Activated naive CD4-positive, alpha-beta T cell treated with anti-CD3 and anti-CD28 coated beads, Interleukin-2, amount 50 U/mL, for 24 hours (primary cell): Measurements from ENCODE around the gene PRR14.

Experiments used
- H3K27ac Mint-ChIP-seq: one replicate; pipeline ENCODE4 v1.8.0; 2021; ENCODE audit warnings: mild to moderate bottlenecking, mixed read lengths
- H3K27me3 Mint-ChIP-seq: one replicate; pipeline ENCODE4 v1.8.0; 2021; ENCODE audit warnings: mixed read lengths
- H3K36me3 Mint-ChIP-seq: one replicate; pipeline ENCODE4 v1.8.0; 2021; ENCODE audit warnings: mixed read lengths
- H3K4me1 Mint-ChIP-seq: one replicate; pipeline ENCODE4 v1.8.0; 2021; ENCODE audit warnings: mixed read lengths
- H3K4me3 Mint-ChIP-seq: one replicate; pipeline ENCODE4 v1.8.0; 2021; ENCODE audit warnings: mild to moderate bottlenecking, mixed read lengths
- H3K9me3 Mint-ChIP-seq: one replicate; pipeline ENCODE4 v1.8.0; 2021; ENCODE audit warnings: mixed read lengths

The PRR14 gene

GRCh38 chr16:30663820-30664219 lies 13.1 kb downstream of the PRR14 start:
- H3K9me3 Mint-ChIP-seq, result no peaks in the 10 kb centered on the region
- peak overlapping the region; percentile 41 for H3K27ac Mint-ChIP-seq
- H3K4me3 Mint-ChIP-seq, result peak overlapping the region; percentile 61
- H3K27me3 Mint-ChIP-seq, result no peaks in the 10 kb centered on the region
- H3K4me1 Mint-ChIP-seq, result peaks cover 47% of the 10 kb centered on the region
- H3K36me3 Mint-ChIP-seq, result peaks cover 27% of the 10 kb centered on the region

- Mint-ChIP-seq H3K9me3 (no peaks in the 10 kb centered on the region), H3K27ac (no peak overlapping the region), H3K27me3 (no peaks in the 10 kb centered on the region), H3K4me1 (peaks cover 47% of the 10 kb centered on the region), H3K36me3 (peaks cover 25% of the 10 kb centered on the region), H3K4me3 (no peak overlapping the region)
Measured at GRCh38 chr16:30664616-30665109, 13.9 kb downstream of the PRR14 start.

GRCh38 chr16:30665155-30665829 lies 14.5 kb downstream of the PRR14 start:
- no peak overlapping the region for H3K27ac Mint-ChIP-seq
- peaks cover 25% of the 10 kb centered on the region for H3K36me3 Mint-ChIP-seq
- H3K27me3 Mint-ChIP-seq, result no peaks in the 10 kb centered on the region
- H3K4me1 Mint-ChIP-seq, result peaks cover 47% of the 10 kb centered on the region
- H3K4me3 Mint-ChIP-seq, result peak overlapping the region; percentile 26
- H3K9me3 Mint-ChIP-seq, result no peaks in the 10 kb centered on the region

DNA sequence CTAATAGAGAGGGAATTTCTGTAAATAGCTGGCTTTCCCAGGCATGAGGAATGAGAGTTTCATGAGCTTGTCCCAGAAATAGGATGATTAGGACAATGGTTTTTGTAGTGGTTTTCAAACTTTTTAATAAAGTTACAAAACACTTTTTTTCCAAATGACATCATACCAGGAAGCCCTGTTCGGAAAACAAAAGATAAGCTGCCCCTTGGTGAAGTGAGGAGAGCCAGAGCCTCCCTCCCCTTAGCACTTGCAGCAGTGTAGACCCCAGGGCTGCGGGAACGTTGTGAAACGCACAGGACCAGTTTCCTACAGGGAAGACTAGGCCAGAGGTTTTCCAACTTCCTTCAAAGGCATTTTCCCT lies 15.1 kb downstream of the PRR14 start:
- no peaks in the 10 kb centered on the region for H3K9me3 Mint-ChIP-seq
- H3K4me3 Mint-ChIP-seq, result no peak overlapping the region
- no peaks in the 10 kb centered on the region for H3K27me3 Mint-ChIP-seq
- peaks cover 43% of the 10 kb centered on the region for H3K4me1 Mint-ChIP-seq
- H3K27ac Mint-ChIP-seq, result no peak overlapping the region
- H3K36me3 Mint-ChIP-seq, result peaks cover 22% of the 10 kb centered on the region

GRCh38 chr16:30666681-30667080 lies 15.9 kb downstream of the PRR14 start:
- no peaks in the 10 kb centered on the region for H3K9me3 Mint-ChIP-seq
- no peaks in the 10 kb centered on the region for H3K27me3 Mint-ChIP-seq
- no peak overlapping the region for H3K27ac Mint-ChIP-seq
- no peak overlapping the region for H3K4me3 Mint-ChIP-seq
- H3K4me1 Mint-ChIP-seq, result peaks cover 34% of the 10 kb centered on the region
- H3K36me3 Mint-ChIP-seq, result peaks cover 17% of the 10 kb centered on the region

DNA sequence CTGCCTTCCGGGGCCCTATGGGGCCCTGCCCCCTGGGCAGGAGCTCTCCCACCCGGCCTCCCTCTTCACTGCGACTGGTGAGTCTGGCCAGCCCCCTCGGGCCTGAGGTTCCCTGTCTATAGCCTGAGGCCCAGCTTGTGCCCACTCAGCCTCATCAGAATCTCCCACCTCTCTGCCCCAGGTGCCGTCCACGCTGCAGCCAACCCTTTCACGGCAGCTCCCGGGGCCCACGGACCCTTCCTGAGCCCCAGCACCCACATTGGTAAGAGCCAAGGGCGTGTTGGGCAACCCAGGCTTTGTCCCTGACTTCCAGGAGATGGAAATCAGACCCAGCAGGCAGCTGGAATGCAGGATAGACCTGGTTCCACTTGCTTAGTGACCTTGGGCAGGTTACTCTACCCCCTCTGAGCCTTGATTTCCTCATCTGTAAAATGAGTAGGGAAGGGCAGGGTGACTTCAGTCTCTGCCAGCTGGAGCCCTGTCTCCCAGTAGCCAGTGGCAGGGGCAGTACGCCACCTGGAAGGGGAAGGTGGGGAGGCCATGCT lies 16.7 kb downstream of the PRR14 start:
- Mint-ChIP-seq H3K4me1 (peaks cover 28% of the 10 kb centered on the region), H3K9me3 (no peaks in the 10 kb centered on the region), H3K27ac (no peak overlapping the region), H3K27me3 (no peaks in the 10 kb centered on the region), H3K4me3 (no peak overlapping the region), H3K36me3 (peaks cover 14% of the 10 kb centered on the region)

- no peak overlapping the region for H3K4me3 Mint-ChIP-seq
- H3K9me3 Mint-ChIP-seq, result no peaks in the 10 kb centered on the region
- H3K36me3 Mint-ChIP-seq, result peaks cover 10% of the 10 kb centered on the region
- H3K4me1 Mint-ChIP-seq, result peaks cover 20% of the 10 kb centered on the region
- H3K27me3 Mint-ChIP-seq, result no peaks in the 10 kb centered on the region
- no peak overlapping the region for H3K27ac Mint-ChIP-seq
Measured at GRCh38 chr16:30668393-30668792, 17.6 kb downstream of the PRR14 start.

GRCh38 chr16:30669026-30669902 lies 18.5 kb downstream of the PRR14 start:
- Mint-ChIP-seq H3K27me3 (no peaks in the 10 kb centered on the region), H3K4me3 (no peak overlapping the region), H3K4me1 (peaks cover 14% of the 10 kb centered on the region), H3K27ac (no peak overlapping the region), H3K9me3 (no peaks in the 10 kb centered on the region), H3K36me3 (peaks cover 7% of the 10 kb centered on the region)

DNA sequence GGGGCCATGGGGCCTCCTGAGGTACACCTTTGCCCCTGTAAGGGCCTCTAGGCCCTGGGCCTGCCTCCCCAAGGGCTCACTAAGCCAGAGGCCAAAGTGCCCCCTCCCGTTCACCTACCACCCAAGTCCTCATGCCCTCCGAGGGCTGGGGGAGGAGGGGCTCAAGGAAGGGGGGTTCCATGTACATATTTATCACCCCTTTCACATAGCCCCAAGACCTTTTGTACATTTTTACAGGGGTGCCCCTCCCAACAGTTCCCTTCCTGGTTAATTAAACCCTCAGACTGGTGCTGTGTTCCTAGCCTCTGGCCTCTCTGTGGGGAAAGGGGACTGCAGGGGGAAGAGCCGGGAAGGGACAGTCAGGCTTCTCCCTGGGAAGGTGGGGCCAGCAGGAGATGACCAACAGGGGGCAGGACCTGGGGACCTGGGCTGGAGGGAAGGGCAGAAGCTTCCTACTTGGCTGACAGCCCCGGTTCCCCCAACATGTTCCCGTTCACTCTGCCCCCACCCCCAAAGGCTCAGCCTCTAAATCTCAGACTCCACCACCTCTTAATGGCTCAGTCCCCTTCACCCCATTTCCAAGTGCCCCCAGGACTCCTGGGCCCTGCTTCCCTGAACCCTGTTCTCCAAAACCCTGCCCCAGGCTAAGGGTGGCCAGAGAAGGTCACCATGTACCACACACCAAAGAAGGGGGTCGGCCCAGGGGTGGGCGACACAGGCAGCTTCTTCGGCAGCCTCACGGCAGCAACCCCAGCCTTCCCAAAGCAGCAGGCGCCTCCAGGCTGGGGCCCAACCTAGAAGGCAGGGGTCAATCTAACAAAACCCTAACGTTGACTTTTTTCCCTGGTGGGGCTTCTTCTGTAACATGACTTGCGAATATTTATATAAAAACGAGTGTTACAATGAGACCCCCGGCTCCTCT lies 19.4 kb downstream of the PRR14 start:
- Mint-ChIP-seq H3K36me3 (peaks cover 7% of the 10 kb centered on the region), H3K4me3 (no peak overlapping the region), H3K27me3 (no peaks in the 10 kb centered on the region), H3K4me1 (peaks cover 10% of the 10 kb centered on the region), H3K9me3 (no peaks in the 10 kb centered on the region), H3K27ac (no peak overlapping the region)

GRCh38 chr16:30675143-30675542 lies 24.4 kb downstream of the PRR14 start:
- Mint-ChIP-seq H3K27ac (no peak overlapping the region), H3K36me3 (no peaks in the 10 kb centered on the region), H3K27me3 (no peaks in the 10 kb centered on the region), H3K4me1 (no peaks in the 10 kb centered on the region), H3K4me3 (no peak overlapping the region), H3K9me3 (no peaks in the 10 kb centered on the region)

- Mint-ChIP-seq H3K27ac (no peak overlapping the region), H3K4me3 (no peak overlapping the region), H3K27me3 (no peaks in the 10 kb centered on the region)
Measured at GRCh38 chr16:30677931-30678585, 27.3 kb downstream of the PRR14 start.

GRCh38 chr16:30678586-30678970 lies 27.8 kb downstream of the PRR14 start:
- H3K4me3 Mint-ChIP-seq, result no peak overlapping the region
- no peak overlapping the region for H3K27ac Mint-ChIP-seq
- H3K4me1 Mint-ChIP-seq, result no peaks in the 10 kb centered on the region
- no peaks in the 10 kb centered on the region for H3K36me3 Mint-ChIP-seq
- no peaks in the 10 kb centered on the region for H3K9me3 Mint-ChIP-seq
- H3K27me3 Mint-ChIP-seq, result no peaks in the 10 kb centered on the region

More at GRCh38 chr16:30677931-30678585, 27.3 kb downstream of the PRR14 start:
- Mint-ChIP-seq H3K9me3 (no peaks in the 10 kb centered on the region), H3K36me3 (no peaks in the 10 kb centered on the region), H3K4me1 (no peaks in the 10 kb centered on the region)

DNA sequence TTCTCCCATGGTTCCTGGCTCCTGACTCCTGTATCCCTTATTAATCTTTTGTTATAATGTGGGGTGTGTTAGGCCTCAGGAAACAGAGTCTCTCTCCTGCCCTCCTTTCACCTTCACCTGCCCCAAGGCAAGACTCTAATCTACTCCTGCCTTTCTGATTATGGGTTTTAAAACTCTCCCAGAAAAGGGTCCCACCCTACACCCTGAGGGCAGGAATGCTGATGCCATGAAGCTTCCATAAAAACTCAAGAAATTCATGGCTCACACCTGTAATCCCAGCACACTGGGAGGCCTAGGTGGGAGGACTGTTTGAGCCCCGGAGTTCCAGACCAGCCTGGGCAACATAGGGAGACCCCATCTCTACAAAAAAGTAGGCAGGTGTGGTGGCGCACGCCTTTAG lies 29.6 kb downstream of the PRR14 start:
- Mint-ChIP-seq H3K9me3 (no peaks in the 10 kb centered on the region), H3K4me1 (no peaks in the 10 kb centered on the region), H3K27ac (no peak overlapping the region), H3K27me3 (no peaks in the 10 kb centered on the region), H3K36me3 (no peaks in the 10 kb centered on the region), H3K4me3 (no peak overlapping the region)

DNA sequence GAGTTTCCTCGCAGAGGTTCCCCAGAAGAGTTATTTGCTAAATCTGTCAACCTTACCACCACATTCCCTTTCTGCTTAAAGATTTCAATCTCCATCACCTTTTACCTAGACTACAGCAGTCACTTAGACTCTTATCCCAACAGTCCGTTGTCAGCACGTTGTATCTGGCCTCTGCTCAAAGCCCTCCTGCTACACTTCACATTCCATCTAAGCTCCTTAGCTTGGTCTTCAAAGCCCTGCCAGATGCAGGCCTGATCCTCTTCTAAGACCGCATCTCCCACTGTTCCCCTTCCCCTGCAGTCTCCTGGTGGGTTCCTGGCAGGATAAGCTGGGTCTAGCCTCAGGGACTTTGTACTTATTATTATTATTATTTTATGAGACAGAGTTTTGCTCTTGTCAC lies 37.9 kb downstream of the PRR14 start:
- Mint-ChIP-seq H3K9me3 (no peaks in the 10 kb centered on the region), H3K4me1 (peaks cover 7% of the 10 kb centered on the region), H3K4me3 (no peak overlapping the region), H3K27me3 (no peaks in the 10 kb centered on the region), H3K36me3 (no peaks in the 10 kb centered on the region), H3K27ac (no peak overlapping the region)

DNA sequence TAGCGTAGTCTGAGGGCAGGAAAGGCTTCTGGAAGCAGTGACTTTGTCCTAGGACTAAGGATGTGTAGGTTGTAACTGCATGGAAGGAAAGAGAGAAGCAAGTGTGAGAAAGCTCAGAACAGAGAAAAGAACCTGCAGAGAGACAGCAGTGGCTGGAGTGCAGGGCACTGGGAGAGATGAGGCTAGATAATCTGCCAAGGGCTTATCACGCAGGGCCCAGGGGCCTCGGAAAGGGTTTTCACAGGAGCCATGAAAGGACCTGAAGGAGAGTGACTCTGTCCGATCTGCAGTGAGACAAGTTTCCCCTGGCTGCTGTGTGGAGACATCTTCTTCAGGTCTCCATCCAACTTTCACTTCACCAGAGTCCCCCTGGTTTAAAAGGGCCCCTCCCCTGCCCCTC lies 41.1 kb downstream of the PRR14 start:
- no peaks in the 10 kb centered on the region for H3K9me3 Mint-ChIP-seq
- peaks cover 11% of the 10 kb centered on the region for H3K4me1 Mint-ChIP-seq
- H3K4me3 Mint-ChIP-seq, result no peak overlapping the region
- H3K36me3 Mint-ChIP-seq, result no peaks in the 10 kb centered on the region
- no peaks in the 10 kb centered on the region for H3K27me3 Mint-ChIP-seq
- no peak overlapping the region for H3K27ac Mint-ChIP-seq
